ENCODE measurements around the gene LPCAT3. TPM values are rescaled to one million over a fixed set of nuclear protein-coding genes. Genes with fewer than 3 reads are reported as not detected.

LPCAT3 gene
- total RNA-seq, 5 donors from 2014 or later (not counting 1 experiment from before 2014, with no cell fraction given): 19.3 to 27.6 (median 22.6) TPM

- DNase-seq (no peak), ATAC-seq (replicated peaks in 1 of 4) (no peak)
- H3K27ac ChIP-seq (ENCODE audit: low read length): no peak overlapping the region
- Mint-ChIP-seq H3K4me3 (peak overlapping the region in 1 of 3 donors; percentile 84), H3K4me1 (peaks cover 63 to 76% (median 65%) of the 10 kb centered on the region in 3 donors), H3K27me3 (no peaks in the 10 kb centered on the region), H3K27ac (peak overlapping the region; percentile 76 to 91), H3K9me3 (no peaks in the 10 kb centered on the region), H3K36me3 (peaks cover 5% of the 10 kb centered on the region)
- ChIA-PET CTCF (no interaction called here), POLR2A (interaction anchor here in 1 of 2 donors (0.6 kb wide), 1 partner anchor 35 kb away, joined by 4 read pairs; no protein-coding TSS in a partner anchor)
- peaks cover 0 to 10% of the 10 kb centered on the region in 2 donors for H3K36me3 ChIP-seq (ENCODE audit: control insufficient read depth in 2 of 2, extremely low read depth in 1 of 2, insufficient read depth in 1 of 2, low read length in 1 of 2)
- H3K9me3 ChIP-seq: no peaks in the 10 kb centered on the region
- H3K27me3 ChIP-seq (replicated peaks in 1 of 2; ENCODE audit: control insufficient read depth in 2 of 2, extremely low read depth in 1 of 2, insufficient read depth in 2 of 2, low read length in 1 of 2): no peaks in the 10 kb centered on the region
- H3K4me3 ChIP-seq (ENCODE audit: control insufficient read depth in 1 of 2, extremely low read depth in 1 of 2, low read length in 1 of 2): no peak overlapping the region
- WGBS (ENCODE audit: insufficient coverage): 100% methylated on average over 1 of the region's 8 CpGs
- H3K4me1 ChIP-seq (ENCODE audit: control insufficient read depth in 1 of 2, extremely low read depth in 1 of 2, insufficient read depth in 2 of 2, low read length in 2 of 2): peaks cover 29 to 55% of the 10 kb centered on the region in 2 experiments
Measured at GRCh38 chr12:6934110-6934509, 84.2 kb downstream of the LPCAT3 start.

- ATAC-seq (replicated peaks in 1 of 4): peak in 1 of 4 experiments; percentile 51
- Mint-ChIP-seq H3K4me3 (peak overlapping the region in 1 of 3 donors; percentile 55), H3K4me1 (peaks cover 66 to 72% (median 71%) of the 10 kb centered on the region in 3 donors), H3K36me3 (peaks cover 5% of the 10 kb centered on the region), H3K27me3 (no peaks in the 10 kb centered on the region), H3K9me3 (no peaks in the 10 kb centered on the region), H3K27ac (peak overlapping the region; percentile 89 to 91)
- Histone ChIP-seq H3K36me3 (ENCODE audit: control insufficient read depth in 2 of 2, extremely low read depth in 1 of 2, insufficient read depth in 1 of 2, low read length in 1 of 2) (peaks cover 0 to 10% of the 10 kb centered on the region in 2 donors), H3K27me3 (replicated peaks in 1 of 2; ENCODE audit: control insufficient read depth in 2 of 2, extremely low read depth in 1 of 2, insufficient read depth in 2 of 2, low read length in 1 of 2) (no peaks in the 10 kb centered on the region), H3K27ac (ENCODE audit: low read length) (peak overlapping the region; percentile 0), H3K9me3 (no peaks in the 10 kb centered on the region), H3K4me1 (ENCODE audit: control insufficient read depth in 1 of 2, extremely low read depth in 1 of 2, insufficient read depth in 2 of 2, low read length in 2 of 2) (peaks cover 33 to 52% of the 10 kb centered on the region in 2 experiments), H3K4me3 (ENCODE audit: control insufficient read depth in 1 of 2, extremely low read depth in 1 of 2, low read length in 1 of 2) (no peak overlapping the region)
- ChIA-PET POLR2A (no interaction called here), CTCF (interaction anchor here in 1 of 2 donors (0.8 kb wide), 1 partner anchor 60 kb away, joined by 4 read pairs; no protein-coding TSS in a partner anchor)
- WGBS (ENCODE audit: insufficient coverage): no CpG with 5 or more reads among the region's 1 CpG
- no peak for DNase-seq
Measured at GRCh38 chr12:6932766-6933165, 85.5 kb downstream of the LPCAT3 start.

- WGBS (ENCODE audit: insufficient coverage): 80% methylated on average over 1 of the region's 7 CpGs
- peak overlapping the region; percentile 82 to 83 (median 83) for H3K4me3 Mint-ChIP-seq
- DNase-seq (peak in 1 of 35 experiments; percentile 44), ATAC-seq (replicated peaks in 1 of 4) (peak in 1 of 4 experiments; percentile 19)
- no peaks in the 10 kb centered on the region for H3K9me3 Mint-ChIP-seq
- ChIA-PET POLR2A (no interaction called here), CTCF (interaction anchor here (0.6 to 1.6 kb wide), 5 partner anchors 8 to 58 kb away, joined by 3 to 5 read pairs (median 3); partner anchors contain the start of genes C12orf57 (in 1 of the 2) and RNU7-1 (in 1 of the 2))
- Histone ChIP-seq H3K27ac (ENCODE audit: low read length) (peak overlapping the region; percentile 81), H3K9me3 (no peaks in the 10 kb centered on the region), H3K27me3 (replicated peaks in 1 of 2; ENCODE audit: control insufficient read depth in 2 of 2, extremely low read depth in 1 of 2, insufficient read depth in 2 of 2, low read length in 1 of 2) (no peaks in the 10 kb centered on the region), H3K36me3 (ENCODE audit: control insufficient read depth in 2 of 2, extremely low read depth in 1 of 2, insufficient read depth in 1 of 2, low read length in 1 of 2) (no peaks in the 10 kb centered on the region), H3K4me1 (ENCODE audit: control insufficient read depth in 1 of 2, extremely low read depth in 1 of 2, insufficient read depth in 2 of 2, low read length in 2 of 2) (peaks cover 32 to 42% of the 10 kb centered on the region in 2 experiments), H3K4me3 (ENCODE audit: control insufficient read depth in 1 of 2, extremely low read depth in 1 of 2, low read length in 1 of 2) (no peak overlapping the region)
- H3K4me1 Mint-ChIP-seq: peaks cover 55 to 75% (median 70%) of the 10 kb centered on the region in 3 donors
- H3K27me3 Mint-ChIP-seq: no peaks in the 10 kb centered on the region
- H3K36me3 Mint-ChIP-seq: no peaks in the 10 kb centered on the region
- peak overlapping the region; percentile 94 to 96 for H3K27ac Mint-ChIP-seq
Measured at GRCh38 chr12:6929466-6930452, 88.5 kb downstream of the LPCAT3 start.

- no peak for ATAC-seq (replicated peaks in 1 of 4)
- 26% methylated on average over 11 of the region's 19 CpGs for WGBS (ENCODE audit: insufficient coverage)
- Mint-ChIP-seq H3K27ac (peak overlapping the region; percentile 94 to 96), H3K4me1 (peaks cover 56 to 77% (median 71%) of the 10 kb centered on the region in 3 donors), H3K4me3 (peak overlapping the region; percentile 82 to 83 (median 83)), H3K27me3 (no peaks in the 10 kb centered on the region), H3K36me3 (no peaks in the 10 kb centered on the region), H3K9me3 (no peaks in the 10 kb centered on the region)
- peak in 1 of 35 experiments; percentile 38 for DNase-seq
- ChIA-PET CTCF (interaction anchor here (0.6 to 1.6 kb wide), 5 partner anchors 9 to 57 kb away, joined by 3 to 5 read pairs (median 3); partner anchors contain the start of genes C12orf57 (in 1 of the 2) and RNU7-1 (in 1 of the 2)), POLR2A (interaction anchor here in 1 of 2 donors (0.6 kb wide), 1 partner anchor 1093 kb away, joined by 3 read pairs; no protein-coding TSS in a partner anchor)
- Histone ChIP-seq H3K27me3 (replicated peaks in 1 of 2; ENCODE audit: control insufficient read depth in 2 of 2, extremely low read depth in 1 of 2, insufficient read depth in 2 of 2, low read length in 1 of 2) (no peaks in the 10 kb centered on the region), H3K9me3 (no peaks in the 10 kb centered on the region), H3K4me1 (ENCODE audit: control insufficient read depth in 1 of 2, extremely low read depth in 1 of 2, insufficient read depth in 2 of 2, low read length in 2 of 2) (peaks cover 29 to 50% of the 10 kb centered on the region in 2 experiments), H3K27ac (ENCODE audit: low read length) (peak overlapping the region; percentile 81), H3K4me3 (ENCODE audit: control insufficient read depth in 1 of 2, extremely low read depth in 1 of 2, low read length in 1 of 2) (peak overlapping the region; percentile 56 to 74), H3K36me3 (ENCODE audit: control insufficient read depth in 2 of 2, extremely low read depth in 1 of 2, insufficient read depth in 1 of 2, low read length in 1 of 2) (no peaks in the 10 kb centered on the region)
Measured at GRCh38 chr12:6928703-6929407, 89.4 kb downstream of the LPCAT3 start.

GRCh38 chr12:6928022-6928702 lies 90.1 kb downstream of the LPCAT3 start:
- Mint-ChIP-seq H3K27ac (peak overlapping the region; percentile 94 to 96), H3K4me3 (peak overlapping the region; percentile 83 to 95 (median 83)), H3K36me3 (no peaks in the 10 kb centered on the region), H3K9me3 (no peaks in the 10 kb centered on the region), H3K27me3 (no peaks in the 10 kb centered on the region), H3K4me1 (peaks cover 51 to 70% (median 66%) of the 10 kb centered on the region in 3 donors)
- ChIA-PET CTCF (interaction anchor here in 1 of 2 donors (1.6 kb wide), 1 partner anchor 56 kb away, joined by 3 read pairs; no protein-coding TSS in a partner anchor), POLR2A (interaction anchor here in 1 of 2 donors (0.6 kb wide), 1 partner anchor 1093 kb away, joined by 3 read pairs; no protein-coding TSS in a partner anchor)
- ATAC-seq (replicated peaks in 1 of 4): peak; percentile 1 to 8 (median 4)
- peak in 1 of 35 experiments; percentile 38 for DNase-seq
- peak overlapping the region; percentile 81 for H3K27ac ChIP-seq (ENCODE audit: low read length)
- no peaks in the 10 kb centered on the region for H3K27me3 ChIP-seq (replicated peaks in 1 of 2; ENCODE audit: control insufficient read depth in 2 of 2, extremely low read depth in 1 of 2, insufficient read depth in 2 of 2, low read length in 1 of 2)
- no peaks in the 10 kb centered on the region for H3K36me3 ChIP-seq (ENCODE audit: control insufficient read depth in 2 of 2, extremely low read depth in 1 of 2, insufficient read depth in 1 of 2, low read length in 1 of 2)
- no peaks in the 10 kb centered on the region for H3K9me3 ChIP-seq
- WGBS (ENCODE audit: insufficient coverage): 2% methylated on average over 35 of the region's 79 CpGs
- H3K4me1 ChIP-seq (ENCODE audit: control insufficient read depth in 1 of 2, extremely low read depth in 1 of 2, insufficient read depth in 2 of 2, low read length in 2 of 2): peaks cover 23 to 43% of the 10 kb centered on the region in 2 experiments
- H3K4me3 ChIP-seq (ENCODE audit: control insufficient read depth in 1 of 2, extremely low read depth in 1 of 2, low read length in 1 of 2): peak overlapping the region; percentile 56 to 74
